Measurements from ENCODE around the gene CNTNAP4.

DNA sequence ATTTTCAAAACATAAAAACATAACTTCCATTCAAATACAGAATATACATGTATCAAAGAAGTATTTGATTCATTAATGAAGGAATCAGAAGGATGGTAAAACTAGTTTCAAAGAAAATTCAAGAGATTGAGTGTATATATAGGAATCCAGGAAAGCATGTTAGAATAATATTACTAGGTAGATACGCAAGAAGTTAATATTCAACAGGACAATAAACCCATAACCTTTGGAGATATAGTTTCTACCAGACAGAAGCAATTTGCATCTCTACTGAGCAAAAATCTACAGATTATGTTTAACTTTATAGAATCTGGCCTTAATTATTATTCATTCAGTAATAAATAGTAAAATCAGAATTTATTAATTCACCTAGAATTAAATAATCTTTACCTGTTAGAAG lies 166.8 kb downstream of the CNTNAP4 start:
- TF ChIP-seq CTCF (IDR thresholded peaks at IDR 0.05; ENCODE audit: poor library complexity) (no peak), EZH2 (IDR thresholded peaks at IDR 0.05; ENCODE audit: borderline replicate concordance) (no peak), EZH2phosphoT487 (IDR thresholded peaks at IDR 0.05; ENCODE audit: low read depth, severe bottlenecking, unreplicated experiment) (no peak)
